Skeletal muscle tissue (tissue), 4 donors: Measurements from ENCODE around the gene C14orf39. TPM values are rescaled to one million over a fixed set of nuclear protein-coding genes. Genes with fewer than 3 reads are reported as not detected.
A peak's percentile ranks its signal among the peaks of the same experiment; 100 is the strongest.
"Not testable (repeated sequence)": the region's sequence is repeated elsewhere in the genome, so short reads cannot be mapped to it uniquely, and the experiment has no call there.

ENCODE experiments used
- H3K27ac ChIP-seq: one replicate; pipeline ENCODE4 v1.7.0; 2013; ENCODE audit warnings: mild to moderate bottlenecking, low read depth, low read length, inconsistent platforms
- H3K27me3 ChIP-seq, 3 donors: one replicate each; pipeline ENCODE4 v1.7.0; 2013; ENCODE audit warnings: low read length in 3 of 3; ENCODE audit not compliant: control insufficient read depth in 3 of 3, insufficient read depth in 3 of 3
- H3K36me3 ChIP-seq, 3 donors: one replicate each; pipeline ENCODE4 v1.7.0; 2013; ENCODE audit warnings: low read length in 3 of 3; ENCODE audit not compliant: control insufficient read depth in 3 of 3, insufficient read depth in 3 of 3
- H3K4me1 ChIP-seq, 3 donors: one replicate each; pipeline ENCODE4 v1.7.0; 2013; ENCODE audit warnings: low read length in 3 of 3, mild to moderate bottlenecking in 3 of 3; ENCODE audit not compliant: control insufficient read depth in 3 of 3, insufficient read depth in 3 of 3
- H3K4me3 ChIP-seq, 3 donors: one replicate each; pipeline ENCODE4 v1.7.0; 2013; ENCODE audit warnings: low read length in 3 of 3
- H3K9ac ChIP-seq, 3 donors: one replicate each; pipeline ENCODE4 v1.7.0; 2013; ENCODE audit warnings: low read length in 3 of 3, mild to moderate bottlenecking in 3 of 3, moderate library complexity in 2 of 3, low read depth in 1 of 3
- H3K9me3 ChIP-seq, 3 donors: one replicate each; pipeline ENCODE4 v1.7.0; 2013; ENCODE audit warnings: low read length in 3 of 3; ENCODE audit not compliant: control insufficient read depth in 3 of 3
- total RNA-seq: library from RNA; depleted of rRNA; stranded (reverse); fragments of >200 nt; gene quantifications from one replicate; pipeline ENCODE4 v1.2.3, GENCODE V29; 2014
- donor health status: Osteomylitis.

Gene C14orf39
- total RNA-seq, 1 donor from 2014 or later: 2.1 TPM

GRCh38 chr14:60495946-60496345, 10.1 kb upstream of the C14orf39 start:
- no peaks in the 10 kb centered on the region for H3K4me1 ChIP-seq
- H3K4me3 ChIP-seq: no peak overlapping the region
- peaks cover 0 to 4% (median 0%) of the 10 kb centered on the region in 3 donors for H3K36me3 ChIP-seq
- H3K9me3 ChIP-seq: no peaks in the 10 kb centered on the region
- H3K27ac ChIP-seq: no peak overlapping the region
- no peak overlapping the region for H3K9ac ChIP-seq
- H3K27me3 ChIP-seq: peaks cover 0 to 5% (median 0%) of the 10 kb centered on the region in 3 donors

- Histone ChIP-seq H3K27me3 (peaks cover 0 to 12% (median 11%) of the 10 kb centered on the region in 3 donors), H3K4me1 (peaks cover 0 to 6% (median 0%) of the 10 kb centered on the region in 3 donors), H3K9ac (no peak overlapping the region), H3K27ac (no peak overlapping the region), H3K9me3 (no peaks in the 10 kb centered on the region), H3K36me3 (no peaks in the 10 kb centered on the region), H3K4me3 (no peak overlapping the region)
Measured at GRCh38 chr14:60490270-60490669, 4.4 kb upstream of the C14orf39 start.

DNA sequence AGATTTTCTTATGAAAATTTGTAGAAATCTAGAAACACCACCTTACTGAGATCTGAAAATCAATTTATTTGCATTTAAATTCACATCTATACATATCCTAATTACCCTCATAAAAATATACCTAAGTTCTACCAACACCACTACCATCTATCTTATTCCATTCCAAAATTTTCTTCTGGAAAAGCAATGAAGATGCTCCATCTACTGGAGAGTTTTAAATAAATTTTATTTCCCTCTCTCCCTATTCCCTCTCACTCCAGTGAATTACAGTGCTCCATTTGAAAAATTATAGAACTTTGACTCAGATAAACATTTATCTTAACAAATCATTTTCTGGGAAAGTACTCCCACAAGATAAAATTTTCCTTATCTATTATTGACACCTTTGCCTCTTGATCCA, 2.3 kb upstream of the C14orf39 start:
- Histone ChIP-seq H3K27me3 (peaks cover 0 to 12% (median 12%) of the 10 kb centered on the region in 3 donors), H3K4me3 (no peak overlapping the region), H3K36me3 (no peaks in the 10 kb centered on the region), H3K4me1 (peaks cover 0 to 6% (median 0%) of the 10 kb centered on the region in 3 donors), H3K9ac (no peak overlapping the region), H3K27ac (no peak overlapping the region), H3K9me3 (no peaks in the 10 kb centered on the region)

GRCh38 chr14:60487211-60487610, 1.3 kb upstream of the C14orf39 start:
- Histone ChIP-seq H3K27ac (no peak overlapping the region), H3K36me3 (no peaks in the 10 kb centered on the region), H3K9ac (no peak overlapping the region), H3K4me3 (no peak overlapping the region), H3K27me3 (peaks cover 0 to 12% (median 12%) of the 10 kb centered on the region in 3 donors), H3K4me1 (peaks cover 0 to 6% (median 0%) of the 10 kb centered on the region in 3 donors), H3K9me3 (no peaks in the 10 kb centered on the region)

DNA sequence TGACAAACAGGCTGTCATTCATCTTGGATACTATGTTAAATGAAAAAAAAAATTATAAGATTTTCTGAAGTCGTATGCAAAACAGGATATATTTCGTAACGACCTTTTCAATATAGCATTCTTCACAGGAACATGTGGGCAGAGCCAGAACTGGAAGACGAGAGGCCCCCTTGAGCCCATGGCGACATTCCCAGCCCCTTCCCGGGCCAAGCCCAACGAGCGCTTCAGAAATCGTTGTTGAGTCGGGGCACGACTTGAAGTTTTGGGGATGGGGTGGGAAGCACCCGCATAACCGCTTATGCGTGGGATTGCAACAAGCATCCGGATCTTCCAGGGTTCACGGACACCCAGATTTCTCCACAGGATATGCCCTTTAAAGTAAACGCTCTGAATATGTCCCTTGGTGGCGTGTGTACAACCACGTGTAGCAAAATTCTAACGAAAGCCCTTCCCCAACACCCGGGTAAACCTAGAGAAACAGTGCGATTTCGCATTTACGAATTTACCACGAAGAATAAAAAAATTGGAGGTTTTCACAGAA, 736 bp downstream of the C14orf39 start:
- H3K4me1 ChIP-seq: peaks cover 0 to 6% (median 0%) of the 10 kb centered on the region in 3 donors
- H3K27ac ChIP-seq: no peak overlapping the region
- H3K9me3 ChIP-seq: peaks cover 0 to 2% (median 0%) of the 10 kb centered on the region in 3 donors
- peaks cover 0 to 12% (median 12%) of the 10 kb centered on the region in 3 donors for H3K27me3 ChIP-seq
- no peaks in the 10 kb centered on the region for H3K36me3 ChIP-seq
- peak overlapping the region; percentile 45 to 72 (median 57) for H3K4me3 ChIP-seq
- no peak overlapping the region for H3K9ac ChIP-seq

DNA sequence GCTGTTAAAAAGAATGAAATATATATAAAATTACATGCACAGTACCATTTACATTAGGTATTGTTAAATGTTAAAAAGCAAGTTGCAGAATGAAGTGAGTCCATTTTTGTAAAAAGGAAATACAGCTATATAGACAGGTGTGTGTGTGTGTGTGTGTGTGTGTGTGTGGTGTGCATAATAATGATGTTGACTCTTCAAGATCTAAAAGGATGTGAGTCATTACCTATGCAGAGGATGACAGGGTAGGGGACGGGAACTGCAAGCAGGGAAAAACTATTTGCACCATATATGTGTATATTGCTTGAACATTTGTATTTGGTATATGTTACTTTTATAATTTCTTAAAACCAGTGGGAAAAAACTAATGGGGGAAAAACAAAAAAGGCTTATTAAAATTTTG, 3.1 kb downstream of the C14orf39 start:
- H3K9ac ChIP-seq: no peak overlapping the region
- H3K4me1 ChIP-seq: peaks cover 0 to 6% (median 0%) of the 10 kb centered on the region in 3 donors
- H3K36me3 ChIP-seq: no peaks in the 10 kb centered on the region
- H3K27me3 ChIP-seq: peaks cover 0 to 12% (median 12%) of the 10 kb centered on the region in 3 donors
- H3K27ac ChIP-seq: no peak overlapping the region
- H3K9me3 ChIP-seq: peaks cover 0 to 2% (median 0%) of the 10 kb centered on the region in 3 donors
- H3K4me3 ChIP-seq: no peak overlapping the region

DNA sequence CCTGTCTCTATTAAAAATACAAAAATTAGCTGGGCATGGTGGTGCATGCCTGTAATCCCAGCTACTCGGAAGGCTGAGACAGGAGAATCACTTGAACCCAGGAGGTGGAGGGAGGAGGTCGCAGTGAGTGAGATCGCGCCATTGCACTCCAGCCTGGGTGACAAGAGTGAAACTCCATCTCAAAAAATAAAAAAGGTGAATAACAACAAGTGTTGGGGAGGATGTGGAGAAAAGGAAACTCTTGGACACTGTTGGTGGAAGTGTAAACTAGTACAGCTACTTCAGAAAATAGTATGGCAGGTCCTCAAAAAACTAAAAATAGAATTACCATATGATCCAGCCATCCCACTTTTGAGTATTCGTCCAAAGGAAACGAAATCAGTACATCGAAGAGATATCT, 5.6 kb downstream of the C14orf39 start:
- not testable (repeated sequence) for H3K9me3 ChIP-seq, H3K27me3 ChIP-seq, H3K4me3 ChIP-seq, H3K4me1 ChIP-seq, H3K36me3 ChIP-seq, H3K9ac ChIP-seq, H3K27ac ChIP-seq

DNA sequence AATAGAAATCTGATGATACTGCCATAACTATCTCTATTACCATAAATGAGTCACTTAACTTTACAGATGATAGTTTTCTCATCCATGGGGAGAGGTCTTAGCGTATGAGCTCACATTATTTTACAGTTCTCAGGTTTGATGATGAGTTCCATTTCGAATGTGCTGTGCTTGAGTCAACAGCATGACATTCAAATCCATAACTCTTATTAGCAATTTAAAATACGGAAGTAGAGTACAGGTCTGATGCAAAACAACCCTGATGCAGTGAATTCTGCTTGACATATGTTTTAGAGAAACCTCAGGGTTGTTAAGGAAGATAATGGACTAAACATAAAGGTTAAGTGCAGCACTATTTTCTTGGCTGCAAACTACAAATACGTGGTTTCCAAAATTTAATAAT, 30.0 kb downstream of the C14orf39 start:
- no peak overlapping the region for H3K9ac ChIP-seq
- no peak overlapping the region for H3K27ac ChIP-seq
- H3K4me3 ChIP-seq: no peak overlapping the region
- H3K36me3 ChIP-seq: no peaks in the 10 kb centered on the region
- no peaks in the 10 kb centered on the region for H3K27me3 ChIP-seq
- H3K4me1 ChIP-seq: no peaks in the 10 kb centered on the region
- H3K9me3 ChIP-seq: no peaks in the 10 kb centered on the region

- Histone ChIP-seq H3K9ac (no peak overlapping the region), H3K27me3 (no peaks in the 10 kb centered on the region), H3K4me3 (no peak overlapping the region), H3K27ac (no peak overlapping the region), H3K4me1 (no peaks in the 10 kb centered on the region), H3K9me3 (no peaks in the 10 kb centered on the region), H3K36me3 (no peaks in the 10 kb centered on the region)
Measured at GRCh38 chr14:60430276-60430675, 55.6 kb downstream of the C14orf39 start.

- no peak overlapping the region for H3K27ac ChIP-seq
- H3K27me3 ChIP-seq: no peaks in the 10 kb centered on the region
- no peaks in the 10 kb centered on the region for H3K4me1 ChIP-seq
- H3K9ac ChIP-seq: no peak overlapping the region
- no peaks in the 10 kb centered on the region for H3K36me3 ChIP-seq
- H3K9me3 ChIP-seq: no peaks in the 10 kb centered on the region
- H3K4me3 ChIP-seq: no peak overlapping the region
Measured at GRCh38 chr14:60420050-60420449, 65.8 kb downstream of the C14orf39 start.
